Left colon (tissue), 2 donors: Measurements from ENCODE around the gene UGGT1. TPM values are rescaled to one million over a fixed set of nuclear protein-coding genes. Genes with fewer than 3 reads are reported as not detected.
"Not testable (repeated sequence)": the region's sequence is repeated elsewhere in the genome, so short reads cannot be mapped to it uniquely, and the experiment has no call there.

Experiments used
- ATAC-seq: fragments of 200-7000 bp; cut with Tn5 transposase; one replicate; pipeline ENCODE4 v1.9.1; 2020; ENCODE audit warnings: mild to moderate bottlenecking, moderate library complexity
- DNase-seq, 2 donors: peaks; one replicate each; pipeline ENCODE4 v3.0.0-alpha.2; 2020
- intact Hi-C, 2 donors: fragments of 100-400 bp; cut with DNase I in 1 of 2; cut with micrococcal nuclease in 1 of 2; formaldehyde crosslinking; loops; one replicate each; pipeline versions ENCODE4 v1.11.2 to v1.14.0; 2022; cut with DNase I, micrococcal nuclease
- total RNA-seq, 2 donors: library from RNA; stranded (reverse); fragmentation: NEBNext Ultra II Directional; extraction: Animal tissue kit (Norgen Biotek cat#: 25700); gene quantifications; one replicate each; pipeline ENCODE4 v1.2.1, GENCODE V29; 2021
- donor health status: DM: no; HTN: no; CAD: no.
- donor health status: DM: yes; HTN: yes; CAD: no.

Gene UGGT1
- total RNA-seq, 2 donors from 2014 or later, result 35.9 to 52.9 TPM

GRCh38 chr2:128206245-128206644 is 115.2 kb downstream of the UGGT1 start:
- intact Hi-C loops, result no loop called here
- no peak for ATAC-seq
- no peak for DNase-seq

GRCh38 chr2:128208023-128208422 is 117.0 kb downstream of the UGGT1 start:
- DNase-seq, result no peak
- intact Hi-C loops, result no loop called here

GRCh38 chr2:128208631-128209324 is 117.8 kb downstream of the UGGT1 start:
- intact Hi-C loops, ATAC-seq, DNase-seq: not testable (repeated sequence)

More at GRCh38 chr2:128208023-128208422, 117.0 kb downstream of the UGGT1 start:
- no peak for ATAC-seq

GRCh38 chr2:128214251-128214650 is 123.3 kb downstream of the UGGT1 start:
- ATAC-seq (no peak), DNase-seq (no peak)
- intact Hi-C loops, result no loop called here

- DNase-seq (peak in 1 of 2 donors; percentile 23), ATAC-seq (peak; percentile 84)
- intact Hi-C loops, result no loop called here
Observed at GRCh38 chr2:128214866-128215460, 124.0 kb downstream of the UGGT1 start.

- no peak for DNase-seq
- ATAC-seq, result no peak
- intact Hi-C loops, result no loop called here
Observed at GRCh38 chr2:128215897-128216642, 125.1 kb downstream of the UGGT1 start.

- intact Hi-C loops, result no loop called here
- ATAC-seq (peak; percentile 52), DNase-seq (no peak)
Observed at GRCh38 chr2:128217671-128218070, 126.7 kb downstream of the UGGT1 start.

GRCh38 chr2:128219891-128220290 is 128.9 kb downstream of the UGGT1 start:
- intact Hi-C loops, result no loop called here
- DNase-seq, result no peak
- ATAC-seq, result no peak

GRCh38 chr2:128227862-128228261 is 136.9 kb downstream of the UGGT1 start:
- ATAC-seq, result no peak
- DNase-seq, result no peak
- intact Hi-C loops, result no loop called here

- intact Hi-C loops, result no loop called here
- ATAC-seq, result peak; percentile 40
- no peak for DNase-seq
Observed at GRCh38 chr2:128228894-128229293, 137.9 kb downstream of the UGGT1 start.

- peak; percentile 93 for ATAC-seq
- intact Hi-C loops, result no loop called here
- DNase-seq, result peak; percentile 89 to 95
Observed at GRCh38 chr2:128232965-128233789, 142.2 kb downstream of the UGGT1 start.

GRCh38 chr2:128233790-128234395 is 142.9 kb downstream of the UGGT1 start:
- ATAC-seq, result no peak
- intact Hi-C loops, result no loop called here
- DNase-seq, result no peak

- ATAC-seq, result no peak
- intact Hi-C loops, result loop anchor here in 1 of 2 donors (5.0 kb wide), 1 partner anchor 57 kb away; no protein-coding TSS in a partner anchor
Observed at GRCh38 chr2:128234613-128235012, 143.6 kb downstream of the UGGT1 start.

GRCh38 chr2:128235581-128235980 is 144.6 kb downstream of the UGGT1 start:
- intact Hi-C loops, result loop anchor here in 1 of 2 donors (5.0 kb wide), 1 partner anchor 58 kb away; no protein-coding TSS in a partner anchor
- ATAC-seq, result no peak

More at GRCh38 chr2:128234613-128235012, 143.6 kb downstream of the UGGT1 start:
- no peak for DNase-seq

GRCh38 chr2:128236491-128237035 is 145.6 kb downstream of the UGGT1 start:
- DNase-seq (no peak), ATAC-seq (no peak)
- intact Hi-C loops, result loop anchor here in 1 of 2 donors (5.0 kb wide), 1 partner anchor 59 kb away; no protein-coding TSS in a partner anchor

More at GRCh38 chr2:128235581-128235980, 144.6 kb downstream of the UGGT1 start:
- DNase-seq, result no peak

GRCh38 chr2:128237081-128237534 is 146.1 kb downstream of the UGGT1 start:
- ATAC-seq, result no peak
- DNase-seq, result no peak
- intact Hi-C loops, result loop anchor here in 1 of 2 donors (5.0 kb wide), 1 partner anchor 60 kb away; no protein-coding TSS in a partner anchor

- DNase-seq, result no peak
- ATAC-seq, result no peak
- intact Hi-C loops, result loop anchor here in 1 of 2 donors (5.0 kb wide), 1 partner anchor 61 kb away; no protein-coding TSS in a partner anchor
Observed at GRCh38 chr2:128237911-128238697, 147.1 kb downstream of the UGGT1 start.
